ENCODE measurements around the gene SERGEF. TPM values are rescaled to one million over a fixed set of nuclear protein-coding genes. Genes with fewer than 3 reads are reported as not detected.

SERGEF gene
- polyA plus RNA-seq, 1 of the 3 experiments (the other 2 are of a cell fraction): 23.1 TPM

GRCh38 chr11:17974246-17974645 lies 38.6 kb downstream of the SERGEF start:
- Histone ChIP-seq H3K9ac (no peak overlapping the region), H3K9me3 (no peaks in the 10 kb centered on the region), H3K4me2 (no peak overlapping the region), H4K20me1 (ENCODE audit: insufficient read depth) (peaks cover 3% of the 10 kb centered on the region; the same call in 1 of the 2 replicates), H3K4me1 (ENCODE audit: control insufficient read depth in 1 of 2, insufficient read depth in 2 of 2, low read depth in 1 of 2, low read length in 1 of 2) (peaks cover 0 to 5% of the 10 kb centered on the region in 2 experiments; a peak in 1 of 4 replicates), H3K79me2 (ENCODE audit: insufficient read depth) (no peaks in the 10 kb centered on the region), H3K4me3 (ENCODE audit: low read depth in 2 of 2, low read length in 1 of 2) (no peak overlapping the region), H3K9me2 (no peaks in the 10 kb centered on the region), H3K36me3 (replicated peaks in 1 of 2; ENCODE audit: control insufficient read depth in 1 of 2, insufficient read depth in 2 of 2, low read length in 1 of 2) (peaks cover 4 to 5% of the 10 kb centered on the region in 2 experiments), H2AFZ (ENCODE audit: low read depth) (no peak overlapping the region), H3F3A (replicated peaks; ENCODE audit: insufficient read depth) (no peaks in the 10 kb centered on the region), H3K27me3 (ENCODE audit: insufficient read depth) (no peaks in the 10 kb centered on the region), H3K27ac (ENCODE audit: low read depth in 2 of 2, low read length in 1 of 2) (no peak overlapping the region)
- DNase-seq: no peak
- no peak for TF ChIP-seq RCOR1 (IDR thresholded peaks at IDR 0.05; ENCODE audit: low read length)
- no peak for TF ChIP-seq YY1 (IDR thresholded peaks at IDR 0.05; ENCODE audit: low read depth)
- no peak for TF ChIP-seq FOXM1 (IDR thresholded peaks at IDR 0.05; ENCODE audit: low read depth)
- TF ChIP-seq RFX5 (IDR thresholded peaks at IDR 0.05; ENCODE audit: low read length): no peak
- no peak for TF ChIP-seq NRF1 (IDR thresholded peaks at IDR 0.05; ENCODE audit: low read depth, low read length)
- no peak for TF ChIP-seq FOSL2 (IDR thresholded peaks at IDR 0.05; ENCODE audit: borderline replicate concordance, low read depth)
- TF ChIP-seq SIN3A (IDR thresholded peaks at IDR 0.05; ENCODE audit: borderline replicate concordance, low read depth, low read length): no peak
- no peak for TF ChIP-seq GATA2 (CRISPR knock-in tag; IDR thresholded peaks at IDR 0.05)
- TF ChIP-seq, protein P1, sequence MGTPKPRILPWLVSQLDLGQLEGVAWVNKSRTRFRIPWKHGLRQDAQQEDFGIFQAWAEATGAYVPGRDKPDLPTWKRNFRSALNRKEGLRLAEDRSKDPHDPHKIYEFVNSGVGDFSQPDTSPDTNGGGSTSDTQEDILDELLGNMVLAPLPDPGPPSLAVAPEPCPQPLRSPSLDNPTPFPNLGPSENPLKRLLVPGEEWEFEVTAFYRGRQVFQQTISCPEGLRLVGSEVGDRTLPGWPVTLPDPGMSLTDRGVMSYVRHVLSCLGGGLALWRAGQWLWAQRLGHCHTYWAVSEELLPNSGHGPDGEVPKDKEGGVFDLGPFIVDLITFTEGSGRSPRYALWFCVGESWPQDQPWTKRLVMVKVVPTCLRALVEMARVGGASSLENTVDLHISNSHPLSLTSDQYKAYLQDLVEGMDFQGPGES (IDR thresholded peaks at IDR 0.05; ENCODE audit: low read depth, low read length): no peak
- no peak for TF ChIP-seq SMC3 (IDR thresholded peaks at IDR 0.05; ENCODE audit: low read depth, low read length)
- no peak for TF ChIP-seq EZH2phosphoT487 (IDR thresholded peaks at IDR 0.05; ENCODE audit: borderline replicate concordance, low read depth)
- no peak for TF ChIP-seq JUND (IDR thresholded peaks at IDR 0.05)
- no peak for TF ChIP-seq GABPA (IDR thresholded peaks at IDR 0.05; ENCODE audit: low read depth)
- TF ChIP-seq CTCF (IDR thresholded peaks at IDR 0.05): no peak
- TF ChIP-seq CHD2 (IDR thresholded peaks at IDR 0.05; ENCODE audit: low read length, partially characterized antibody): no peak
- TF ChIP-seq TAF1 (IDR thresholded peaks at IDR 0.05; ENCODE audit: borderline replicate concordance, low read depth, low read length): no peak
- TF ChIP-seq USF1 (IDR thresholded peaks at IDR 0.05; ENCODE audit: borderline replicate concordance, low read depth): no peak
- TF ChIP-seq, protein P2, sequence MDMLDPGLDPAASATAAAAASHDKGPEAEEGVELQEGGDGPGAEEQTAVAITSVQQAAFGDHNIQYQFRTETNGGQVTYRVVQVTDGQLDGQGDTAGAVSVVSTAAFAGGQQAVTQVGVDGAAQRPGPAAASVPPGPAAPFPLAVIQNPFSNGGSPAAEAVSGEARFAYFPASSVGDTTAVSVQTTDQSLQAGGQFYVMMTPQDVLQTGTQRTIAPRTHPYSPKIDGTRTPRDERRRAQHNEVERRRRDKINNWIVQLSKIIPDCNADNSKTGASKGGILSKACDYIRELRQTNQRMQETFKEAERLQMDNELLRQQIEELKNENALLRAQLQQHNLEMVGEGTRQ (IDR thresholded peaks at IDR 0.05; ENCODE audit: borderline replicate concordance, low read depth, low read length): no peak
- ChIA-PET POLR2A (no interaction called here), CTCF (interaction anchor here (0.7 to 30.6 kb wide), 5 partner anchors 68 to 377 kb away, joined by 3 to 730 read pairs (median 16); partner anchors contain the start of genes KCNC1 and MYOD1)

Measured in SK-N-SH (cell line).